IMR-90 (cell line): ENCODE data around the gene SEC61A1. TPM values are rescaled to one million over a fixed set of nuclear protein-coding genes. Genes with fewer than 3 reads are reported as not detected.

Experiments
- ATAC-seq: fragments of 200-7000 bp; cut with Tn5 transposase; 2 replicates; pipeline ENCODE4 v1.9.1; 2020; ENCODE audit warnings: low read depth, mild to moderate bottlenecking, moderate library complexity
- BruUV-seq: library from RNA; stranded (reverse); fragments of 400-500 nt; replicated peaks from 2 replicates; lab custom pipeline; 2021; lab: Mats Ljungman, UMichigan
- CTCF ChIA-PET: fragments of 300-600 bp; formaldehyde crosslinking; extraction: SDS; loops from one replicate; lab custom pipeline; 2021; ENCODE audit warnings: antibody characterized with exemption; lab: Yijun Ruan, JAX
- POLR2A ChIA-PET: fragments of 300-600 bp; sonication (Branson Sonifier 250); formaldehyde crosslinking; loops from one replicate; lab custom pipeline; 2022; ENCODE audit warnings: antibody characterized with exemption; ENCODE audit not compliant: unreplicated experiment; lab: Charles Lee
- DNase-seq: peaks from one replicate; pipeline ENCODE4 v3.0.0; 2013
- H2AFZ ChIP-seq: replicated peaks from 2 replicates; pipeline ENCODE3; 2013; ENCODE audit warnings: low read length, mild to moderate bottlenecking; ENCODE audit not compliant: poor library complexity
- H2AK5ac ChIP-seq: 2 replicates; pipeline ENCODE4 v1.6.1; 2013; ENCODE audit warnings: low read depth, low read length, inconsistent platforms
- H2AK9ac ChIP-seq: replicated peaks from 2 replicates; pipeline ENCODE3; 2013; ENCODE audit warnings: mild to moderate bottlenecking, low read depth, low read length, moderate library complexity; ENCODE audit not compliant: poor library complexity
- H2BK120ac ChIP-seq: 2 replicates; pipeline ENCODE4 v1.6.1; 2013; ENCODE audit warnings: low read depth, low read length, inconsistent platforms
- H2BK15ac ChIP-seq: 3 replicates; pipeline ENCODE4 v1.6.1; 2013; ENCODE audit warnings: low read depth, low read length, inconsistent platforms
- H2BK20ac ChIP-seq: 2 replicates; pipeline ENCODE4 v1.6.1; 2013; ENCODE audit warnings: low read depth, mild to moderate bottlenecking, inconsistent platforms, low read length, moderate library complexity
- H2BK5ac ChIP-seq: 2 replicates; pipeline ENCODE4 v1.6.1; 2013; ENCODE audit warnings: mild to moderate bottlenecking, low read depth, low read length, inconsistent platforms; ENCODE audit not compliant: poor library complexity, severe bottlenecking
- H3K14ac ChIP-seq: replicated peaks from 2 replicates; pipeline ENCODE4 v1.6.1; 2013; ENCODE audit warnings: low read depth, low read length, inconsistent platforms
- H3K18ac ChIP-seq: 2 replicates; pipeline ENCODE4 v1.6.1; 2013; ENCODE audit warnings: low read depth, low read length, control low read depth
- H3K23ac ChIP-seq: 2 replicates; pipeline ENCODE4 v1.6.1; 2013; ENCODE audit warnings: low read depth, low read length, inconsistent platforms
- H3K27ac ChIP-seq: 2 replicates; pipeline ENCODE4 v1.5.1; 2013; ENCODE audit warnings: mild to moderate bottlenecking, control low read depth, low read length; ENCODE audit not compliant: insufficient read depth
- H3K27me3 ChIP-seq: 2 replicates; pipeline ENCODE4 v1.6.1; 2013; ENCODE audit warnings: low read length; ENCODE audit not compliant: control insufficient read depth, insufficient read depth
- H3K36me3 ChIP-seq: 2 replicates; pipeline ENCODE4 v1.6.1; 2013; ENCODE audit warnings: low read length, mixed read lengths; ENCODE audit not compliant: control insufficient read depth, insufficient read depth
- H3K4ac ChIP-seq: 2 replicates; pipeline ENCODE4 v1.6.1; 2013; ENCODE audit warnings: low read depth, low read length, inconsistent platforms
- H3K4me1 ChIP-seq: 2 replicates; pipeline ENCODE4 v1.6.1; 2013; ENCODE audit warnings: low read length, mixed read lengths; ENCODE audit not compliant: control insufficient read depth, insufficient read depth
- H3K4me2 ChIP-seq: 2 replicates; pipeline ENCODE4 v1.6.1; 2013; ENCODE audit warnings: low read depth, mild to moderate bottlenecking, control low read depth, low read length, moderate library complexity
- H3K4me3 ChIP-seq: 2 replicates; pipeline ENCODE4 v1.5.1; 2013; ENCODE audit warnings: low read depth, mild to moderate bottlenecking, control low read depth, low read length, moderate library complexity; ENCODE audit not compliant: insufficient read depth
- H3K56ac ChIP-seq: 2 replicates; pipeline ENCODE4 v1.6.1; 2013; ENCODE audit warnings: low read length, inconsistent platforms; ENCODE audit not compliant: insufficient read depth; ENCODE audit errors: extremely low read depth
- H3K79me1 ChIP-seq, 2 experiments: 2 replicates each; pipeline ENCODE4 v1.6.1; 2013; ENCODE audit warnings: low read length in 2 of 2, inconsistent platforms in 1 of 2, low read depth in 1 of 2
- H3K9ac ChIP-seq: 2 replicates; pipeline ENCODE4 v1.6.1; 2013; ENCODE audit warnings: low read depth, low read length, control low read depth
- H3K9me1 ChIP-seq: 2 replicates; pipeline ENCODE4 v1.6.1; 2013; ENCODE audit warnings: low read length, inconsistent platforms; ENCODE audit not compliant: insufficient read depth
- H3K9me3 ChIP-seq: 2 replicates; pipeline ENCODE4 v1.6.1; 2013; ENCODE audit warnings: low read length; ENCODE audit not compliant: control insufficient read depth, insufficient read depth
- H4K20me1 ChIP-seq: 2 replicates; pipeline ENCODE4 v1.6.1; 2013; ENCODE audit warnings: low read length, inconsistent platforms; ENCODE audit not compliant: insufficient read depth
- H4K5ac ChIP-seq: 2 replicates; pipeline ENCODE4 v1.6.1; 2013; ENCODE audit warnings: mild to moderate bottlenecking, low read depth, low read length, control low read depth
- H4K8ac ChIP-seq, 2 experiments: 2 replicates each; pipeline ENCODE4 v1.6.1; 2013; ENCODE audit warnings: low read depth in 2 of 2, low read length in 2 of 2, control low read depth in 1 of 2, inconsistent platforms in 1 of 2
- H4K91ac ChIP-seq: 2 replicates; pipeline ENCODE4 v1.6.1; 2013; ENCODE audit warnings: low read depth, low read length, inconsistent platforms; ENCODE audit not compliant: insufficient read depth
- CHD1 ChIP-seq: IDR thresholded peaks from 2 replicates; pipeline ENCODE4 v1.6.1; 2012; ENCODE audit warnings: low read depth, low read length, improper control_type of control experiment
- CTCF ChIP-seq: conservative IDR thresholded peaks from 2 replicates; pipeline ENCODE4 v1.5.1; 2012; ENCODE audit warnings: mild to moderate bottlenecking, low read depth, low read length, improper control_type of control experiment
- ELK1 ChIP-seq: fragments of 150-350 bp; IDR thresholded peaks from 2 replicates; pipeline ENCODE4 v1.6.1; 2016; ENCODE audit warnings: low read depth, mild to moderate bottlenecking, low read length, moderate library complexity, borderline replicate concordance
- FOS ChIP-seq: fragments of 150-350 bp; IDR thresholded peaks from 2 replicates; pipeline ENCODE4 v1.6.1; 2016; ENCODE audit warnings: low read depth, low read length
- MAFK ChIP-seq: IDR thresholded peaks from 2 replicates; pipeline ENCODE4 v1.6.1; 2012; ENCODE audit warnings: low read depth, low read length, improper control_type of control experiment
- MAZ ChIP-seq: IDR thresholded peaks from 2 replicates; pipeline ENCODE4 v1.6.1; 2012; ENCODE audit warnings: low read depth, mild to moderate bottlenecking, low read length, improper control_type of control experiment, moderate library complexity, borderline replicate concordance
- MXI1 ChIP-seq: IDR thresholded peaks from 2 replicates; pipeline ENCODE4 v1.6.1; 2012; ENCODE audit warnings: low read depth, mild to moderate bottlenecking, low read length, moderate library complexity, borderline replicate concordance
- NFE2L2 ChIP-seq: fragments of 150-350 bp; IDR thresholded peaks from 2 replicates; pipeline ENCODE4 v1.6.1; 2016; ENCODE audit warnings: low read depth, mild to moderate bottlenecking, low read length
- POLR2A ChIP-seq: IDR thresholded peaks from 2 replicates; pipeline ENCODE4 v1.6.1; 2012; ENCODE audit warnings: mild to moderate bottlenecking, low read depth, low read length
- RAD21 ChIP-seq: IDR thresholded peaks from 2 replicates; pipeline ENCODE4 v1.6.1; 2012; ENCODE audit warnings: low read length, improper control_type of control experiment
- RCOR1 ChIP-seq: IDR thresholded peaks from 2 replicates; pipeline ENCODE4 v1.6.1; 2012; ENCODE audit warnings: mild to moderate bottlenecking, low read length, improper control_type of control experiment; ENCODE audit not compliant: insufficient replicate concordance
- RFX5 ChIP-seq: IDR thresholded peaks from 2 replicates; pipeline ENCODE4 v1.8.0; 2012; ENCODE audit warnings: low read depth, mild to moderate bottlenecking, low read length, moderate library complexity
- SMC3 ChIP-seq: fragments of 150-350 bp; IDR thresholded peaks from 2 replicates; pipeline ENCODE4 v1.6.1; 2016; ENCODE audit warnings: low read depth, mild to moderate bottlenecking, antibody characterized with exemption, low read length, moderate library complexity
- USF2 ChIP-seq: fragments of 150-350 bp; IDR thresholded peaks from 2 replicates; pipeline ENCODE4 v1.6.1; 2017; ENCODE audit warnings: mild to moderate bottlenecking, antibody characterized with exemption, low read length, low read depth
- WGBS, 2 experiments: methylation state at CpG; one replicate each; pipeline versions ENCODE4 v1.1.5 to v1.1.7; 2013; ENCODE audit warnings: missing lambda C conversion rate in 2 of 2; ENCODE audit not compliant: insufficient read length in 1 of 2; ENCODE audit errors: extremely low coverage in 2 of 2; 5-methylcytosine and 5-hydroxymethylcytosine counted together
- dilution Hi-C: fragments of 300-500 bp; cut with HindIII; formaldehyde crosslinking; loops from one replicate; pipeline ENCODE4 v1.14.3; 2018; ENCODE audit warnings: low sequenced_read_pairs; ENCODE audit not compliant: unreplicated experiment
- in situ Hi-C: fragments of 300-500 bp; cut with MboI; formaldehyde crosslinking; loops from 3 replicates; pipeline ENCODE4 v1.14.3; 2019; ENCODE audit warnings: low sequenced_read_pairs, inconsistent platforms, mixed read lengths
- intact Hi-C: fragments of 100-400 bp; cut with micrococcal nuclease; formaldehyde crosslinking; loops from 2 replicates; pipeline ENCODE4 v1.10.0; 2022
- polyA plus RNA-seq, 3 experiments: library from polyadenylated mRNA; depleted of rRNA; stranded (reverse); fragments of >200 nt; gene quantifications; 2 replicates each; pipeline ENCODE4 v1.2.3, GENCODE V29; 2012; ENCODE audit warnings: low replicate concordance in 1 of 3
- total RNA-seq: library from RNA; depleted of rRNA; stranded (reverse); fragments of >200 nt; gene quantifications from 2 replicates; pipeline ENCODE4 v1.2.3, GENCODE V29; 2012

The SEC61A1 gene
- total and polyA plus RNA-seq, 2 of the 4 experiments (the other 2 are of a cell fraction), result 377 to 478 TPM

GRCh38 chr3:128068156-128068620 lies 16.0 kb downstream of the SEC61A1 start:
- Histone ChIP-seq H3K9ac (no peak overlapping the region), H3K18ac (no peak overlapping the region), H3K4me2 (no peak overlapping the region), H2BK20ac (no peak overlapping the region), H2AK5ac (no peak overlapping the region), H3K27me3 (no peaks in the 10 kb centered on the region), H2BK5ac (no peak overlapping the region), H2AFZ (no peak overlapping the region), H2BK15ac (no peak overlapping the region), H2BK120ac (no peak overlapping the region), H3K23ac (no peak overlapping the region), H3K4ac (no peak overlapping the region), H3K9me3 (no peaks in the 10 kb centered on the region), H4K91ac (no peak overlapping the region), H2AK9ac (no peak overlapping the region), H4K20me1 (peaks cover 81% of the 10 kb centered on the region), H3K79me1 (peaks cover 49 to 82% of the 10 kb centered on the region in 2 experiments), H3K36me3 (peaks cover 86% of the 10 kb centered on the region), H3K14ac (no peak overlapping the region), H3K4me3 (no peak overlapping the region), H4K8ac (no peak overlapping the region), H4K5ac (no peak overlapping the region), H3K9me1 (peaks cover 7% of the 10 kb centered on the region; the same call in 1 of the 2 replicates), H3K4me1 (peaks cover 2% of the 10 kb centered on the region; the same call in 1 of the 2 replicates), H3K27ac (no peak overlapping the region), H3K56ac (no peak overlapping the region)
- ATAC-seq (peak; percentile 50), DNase-seq (peak; percentile 55)
- TF ChIP-seq FOS, result no peak
- TF ChIP-seq ELK1, result no peak
- peak; percentile 53 for TF ChIP-seq CTCF
- peak; percentile 39; the same call in 1 of the 2 replicates for TF ChIP-seq SMC3
- TF ChIP-seq NFE2L2, result no peak
- TF ChIP-seq RAD21, result peak; percentile 34; the same call in 1 of the 2 replicates
- no peak for TF ChIP-seq POLR2A
- TF ChIP-seq CHD1, result no peak
- no peak for TF ChIP-seq RCOR1
- TF ChIP-seq MAFK, result no peak
- no peak for TF ChIP-seq MXI1
- no peak for TF ChIP-seq USF2
- no peak for TF ChIP-seq RFX5
- no peak for TF ChIP-seq MAZ
- WGBS, 2 experiments, result 77% methylated on average over 2 of the region's 8 CpGs; no CpG with 5 or more reads in 1 of the 2 experiments
- dilution Hi-C loops, result no loop called here
- BruUV-seq, result no TSS peak
- intact Hi-C loops, result no loop called here
- POLR2A ChIA-PET, result no interaction called here
- in situ Hi-C loops, result no loop called here
- CTCF ChIA-PET, result interaction anchor here (1.1 kb wide), 1 partner anchor 16 kb away, joined by 3 read pairs; no protein-coding TSS in a partner anchor
